Mesenchymal stem cell (in vitro differentiated cells and primary cell): ENCODE results near the gene RTN4RL2.

Experiments used
- DNase-seq: peaks from one replicate; pipeline ENCODE4 v3.0.0-alpha.2; 2013
- H2AFZ ChIP-seq: one replicate; pipeline ENCODE4 v1.6.1; 2013; ENCODE audit warnings: low read depth, mild to moderate bottlenecking, control low read depth, inconsistent platforms, low read length, moderate library complexity
- H2AK5ac ChIP-seq: 2 replicates; pipeline ENCODE4 v1.6.1; 2013; ENCODE audit warnings: low read length, moderate library complexity, mild to moderate bottlenecking, inconsistent platforms; ENCODE audit not compliant: severe bottlenecking
- H2BK120ac ChIP-seq: one replicate; pipeline ENCODE4 v1.6.1; 2013; ENCODE audit warnings: low read depth, mild to moderate bottlenecking, inconsistent platforms, low read length, moderate library complexity
- H2BK12ac ChIP-seq, 2 experiments: one replicate each; pipeline ENCODE4 v1.6.1; 2013; ENCODE audit warnings: inconsistent platforms in 2 of 2, low read length in 2 of 2, mild to moderate bottlenecking in 2 of 2, moderate library complexity in 2 of 2, control low read depth in 1 of 2
- H2BK15ac ChIP-seq: one replicate; pipeline ENCODE4 v1.6.1; 2013; ENCODE audit warnings: mild to moderate bottlenecking, low read depth, inconsistent platforms; ENCODE audit not compliant: poor library complexity, severe bottlenecking
- H2BK5ac ChIP-seq: 2 replicates; pipeline ENCODE4 v1.6.1; 2013; ENCODE audit warnings: low read depth, mild to moderate bottlenecking, low read length, control low read depth, inconsistent platforms; ENCODE audit not compliant: poor library complexity, severe bottlenecking
- H3K14ac ChIP-seq, 2 experiments: one replicate each; pipeline ENCODE4 v1.6.1; 2013; ENCODE audit warnings: inconsistent platforms in 2 of 2, low read length in 2 of 2, control low read depth in 1 of 2, mild to moderate bottlenecking in 1 of 2, moderate library complexity in 1 of 2
- H3K18ac ChIP-seq, 2 experiments: one replicate each; pipeline ENCODE4 v1.6.1; 2013; ENCODE audit warnings: inconsistent platforms in 2 of 2, low read length in 2 of 2, control low read depth in 1 of 2, low read depth in 1 of 2, mild to moderate bottlenecking in 1 of 2
- H3K23ac ChIP-seq, 2 experiments: one replicate each; pipeline ENCODE4 v1.6.1; 2013; ENCODE audit warnings: inconsistent platforms in 2 of 2, low read length in 2 of 2, mild to moderate bottlenecking in 2 of 2, moderate library complexity in 2 of 2, control low read depth in 1 of 2
- H3K27ac ChIP-seq: 2 replicates; pipeline ENCODE4 v1.5.1; 2013; ENCODE audit warnings: mild to moderate bottlenecking, moderate library complexity, low read length, control low read depth, inconsistent platforms; ENCODE audit not compliant: poor library complexity, severe bottlenecking
- H3K27me3 ChIP-seq, 2 experiments: 2 replicates each; pipeline versions ENCODE4 v1.6.1 to v1.7.0; 2013; ENCODE audit warnings: low read length in 2 of 2, mild to moderate bottlenecking in 2 of 2, moderate library complexity in 2 of 2, control low read depth in 1 of 2, inconsistent platforms in 1 of 2; ENCODE audit not compliant: control insufficient read depth in 1 of 2, insufficient read depth in 1 of 2
- H3K36me3 ChIP-seq, 2 experiments: 2 replicates each; pipeline versions ENCODE4 v1.6.1 to v1.7.0; 2013; ENCODE audit warnings: low read length in 2 of 2, control low read depth in 1 of 2, inconsistent platforms in 1 of 2, low read depth in 1 of 2, mild to moderate bottlenecking in 1 of 2; ENCODE audit not compliant: insufficient read depth in 2 of 2, control insufficient read depth in 1 of 2
- H3K4ac ChIP-seq, 2 experiments: one replicate each; pipeline ENCODE4 v1.6.1; 2013; ENCODE audit warnings: inconsistent platforms in 2 of 2, low read length in 2 of 2, mild to moderate bottlenecking in 2 of 2, moderate library complexity in 2 of 2, control low read depth in 1 of 2, low read depth in 1 of 2
- H3K4me1 ChIP-seq: 2 replicates; pipeline ENCODE4 v1.6.1; 2013; ENCODE audit warnings: low read depth, low read length, control low read depth; ENCODE audit not compliant: control insufficient read depth, insufficient read depth
- H3K4me2 ChIP-seq: 2 replicates; pipeline ENCODE4 v1.6.1; 2013; ENCODE audit warnings: low read length, mild to moderate bottlenecking, inconsistent platforms; ENCODE audit not compliant: poor library complexity, severe bottlenecking
- H3K4me3 ChIP-seq, 2 experiments: 2 replicates each; pipeline versions ENCODE4 v1.5.1 to v1.7.0; 2013; ENCODE audit warnings: low read length in 2 of 2, mild to moderate bottlenecking in 2 of 2, control low read depth in 1 of 2, low read depth in 1 of 2; ENCODE audit not compliant: insufficient read depth in 1 of 2
- H3K79me1 ChIP-seq: replicated peaks from 2 replicates; pipeline ENCODE4 v1.6.1; 2013; ENCODE audit warnings: mild to moderate bottlenecking, control low read depth, low read length, inconsistent platforms; ENCODE audit not compliant: poor library complexity, severe bottlenecking
- H3K9ac ChIP-seq: 2 replicates; pipeline ENCODE4 v1.7.0; 2013; ENCODE audit warnings: mild to moderate bottlenecking, low read length, moderate library complexity
- H3K9me3 ChIP-seq: 2 replicates; pipeline ENCODE4 v1.7.0; 2013; ENCODE audit warnings: mild to moderate bottlenecking, low read length; ENCODE audit not compliant: control insufficient read depth
- H4K8ac ChIP-seq: one replicate; pipeline ENCODE4 v1.6.1; 2013; ENCODE audit warnings: inconsistent platforms, mild to moderate bottlenecking, low read length, moderate library complexity
- H4K91ac ChIP-seq: one replicate; pipeline ENCODE4 v1.6.1; 2013; ENCODE audit warnings: mild to moderate bottlenecking, low read length, inconsistent platforms
- WGBS: methylation state at CpG from one replicate; pipeline ENCODE4 v1.1.7; 2013; ENCODE audit warnings: mixed read lengths; 5-methylcytosine and 5-hydroxymethylcytosine counted together

The RTN4RL2 gene

DNA sequence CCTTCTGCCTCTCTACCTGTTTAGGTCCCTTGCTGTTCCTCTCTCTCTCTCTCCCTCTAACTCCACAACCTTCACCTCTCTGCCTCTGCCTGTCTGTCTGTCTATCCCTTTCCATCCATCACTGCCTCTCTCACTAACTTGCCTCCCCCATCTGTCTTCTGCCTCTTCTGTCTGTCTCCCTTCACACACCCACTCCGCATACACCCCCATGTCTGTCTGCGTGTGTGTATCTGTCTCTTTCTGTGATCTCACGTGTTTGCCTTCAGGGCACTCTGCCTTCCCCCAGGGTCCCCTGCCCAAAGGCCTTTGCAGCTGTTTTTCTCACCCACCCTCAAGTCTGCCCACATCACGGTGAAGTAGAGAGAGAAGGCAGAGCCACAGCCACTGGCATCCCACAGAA lies 7.9 kb downstream of the RTN4RL2 start:
- Histone ChIP-seq H4K8ac (no peak overlapping the region), H3K18ac (no peak overlapping the region), H2AK5ac (no peak overlapping the region), H3K4me3 (no peak overlapping the region), H2AFZ (no peak overlapping the region), H3K23ac (no peak overlapping the region), H3K27me3 (peaks cover 0 to 56% of the 10 kb centered on the region in 2 experiments), H3K4ac (no peak overlapping the region), H3K4me2 (no peak overlapping the region), H3K14ac (no peak overlapping the region), H4K91ac (no peak overlapping the region), H2BK15ac (no peak overlapping the region), H3K9ac (no peak overlapping the region), H2BK5ac (no peak overlapping the region), H3K27ac (no peak overlapping the region), H3K9me3 (no peaks in the 10 kb centered on the region), H3K4me1 (no peaks in the 10 kb centered on the region), H3K36me3 (peaks cover 0 to 27% of the 10 kb centered on the region in 2 experiments), H2BK120ac (no peak overlapping the region), H3K79me1 (no peaks in the 10 kb centered on the region), H2BK12ac (no peak overlapping the region)
- DNase-seq = no peak
- 51% methylated on average over 4 of the region's 4 CpGs for WGBS

GRCh38 chr11:57469268-57469667 lies 8.9 kb downstream of the RTN4RL2 start:
- Histone ChIP-seq H2BK120ac (no peak overlapping the region), H3K4me3 (no peak overlapping the region), H4K91ac (no peak overlapping the region), H3K4me2 (no peak overlapping the region), H2BK12ac (no peak overlapping the region), H2AK5ac (no peak overlapping the region), H3K4me1 (peaks cover 4% of the 10 kb centered on the region), H3K27me3 (peaks cover 0 to 55% of the 10 kb centered on the region in 2 experiments), H3K36me3 (peaks cover 0 to 27% of the 10 kb centered on the region in 2 experiments), H4K8ac (no peak overlapping the region), H3K79me1 (no peaks in the 10 kb centered on the region), H3K27ac (no peak overlapping the region), H3K9me3 (no peaks in the 10 kb centered on the region), H2AFZ (no peak overlapping the region), H2BK5ac (no peak overlapping the region), H3K9ac (no peak overlapping the region), H3K18ac (no peak overlapping the region), H3K4ac (no peak overlapping the region), H3K23ac (no peak overlapping the region), H3K14ac (no peak overlapping the region), H2BK15ac (no peak overlapping the region)
- WGBS = 91% methylated on average over 5 of the region's 5 CpGs
- no peak for DNase-seq

GRCh38 chr11:57471496-57471895 lies 11.2 kb downstream of the RTN4RL2 start:
- Histone ChIP-seq H3K9ac (no peak overlapping the region), H4K8ac (no peak overlapping the region), H3K9me3 (no peaks in the 10 kb centered on the region), H3K4me1 (peaks cover 11% of the 10 kb centered on the region), H2BK5ac (no peak overlapping the region), H3K18ac (no peak overlapping the region), H2BK15ac (no peak overlapping the region), H4K91ac (no peak overlapping the region), H3K36me3 (peaks cover 0 to 27% of the 10 kb centered on the region in 2 experiments), H3K79me1 (no peaks in the 10 kb centered on the region), H2BK12ac (no peak overlapping the region), H3K4ac (no peak overlapping the region), H3K27me3 (peaks cover 14 to 62% of the 10 kb centered on the region in 2 experiments), H2BK120ac (no peak overlapping the region), H3K27ac (no peak overlapping the region), H3K4me2 (no peak overlapping the region), H3K23ac (no peak overlapping the region), H3K4me3 (no peak overlapping the region), H2AFZ (no peak overlapping the region), H2AK5ac (no peak overlapping the region), H3K14ac (no peak overlapping the region)
- DNase-seq = no peak
- WGBS = 91% methylated on average over 3 of the region's 3 CpGs

DNA sequence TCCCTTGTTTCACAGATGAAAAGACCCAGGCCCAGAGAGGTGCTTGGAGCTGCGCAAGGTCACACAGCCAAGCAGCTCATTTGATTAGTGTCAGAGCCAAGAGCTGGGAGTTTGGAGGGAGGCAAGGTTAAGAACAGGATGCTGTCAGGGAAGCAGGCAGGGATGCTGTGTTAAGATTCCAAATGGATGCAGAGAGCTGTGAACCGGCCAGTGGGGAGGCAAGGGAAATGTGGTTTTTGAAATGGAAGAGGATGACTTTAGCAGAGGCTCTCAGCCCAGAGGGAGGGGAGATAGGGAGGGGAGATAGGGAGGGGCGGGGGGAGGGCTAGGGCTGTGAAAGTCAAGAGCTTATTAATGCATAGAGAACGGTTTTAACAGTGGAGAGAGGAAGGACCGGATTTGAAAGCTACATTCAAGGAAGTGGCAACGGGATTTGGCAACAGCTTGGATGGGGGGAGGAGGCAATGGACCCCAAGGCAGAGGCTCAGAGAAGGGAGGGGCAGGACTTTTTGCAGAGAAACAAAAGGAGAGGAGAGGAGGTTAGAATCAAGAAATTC lies 13.0 kb downstream of the RTN4RL2 start:
- 21% methylated on average over 6 of the region's 6 CpGs for WGBS
- Histone ChIP-seq H3K23ac (no peak overlapping the region), H3K4me3 (no peak overlapping the region), H3K79me1 (no peaks in the 10 kb centered on the region), H3K14ac (no peak overlapping the region), H3K27ac (no peak overlapping the region), H2AFZ (no peak overlapping the region), H2AK5ac (no peak overlapping the region), H3K4ac (no peak overlapping the region), H3K36me3 (peaks cover 0 to 22% of the 10 kb centered on the region in 2 experiments), H2BK5ac (no peak overlapping the region), H3K9ac (no peak overlapping the region), H3K4me2 (no peak overlapping the region), H3K4me1 (peaks cover 15% of the 10 kb centered on the region), H3K18ac (no peak overlapping the region), H4K8ac (no peak overlapping the region), H3K9me3 (no peaks in the 10 kb centered on the region), H3K27me3 (peaks cover 30 to 68% of the 10 kb centered on the region in 2 experiments), H2BK15ac (no peak overlapping the region), H2BK12ac (no peak overlapping the region), H2BK120ac (no peak overlapping the region), H4K91ac (no peak overlapping the region)
- no peak for DNase-seq
